Thymus (tissue), 11 donors: Measurements from ENCODE around the gene MAT2A. TPM values are rescaled to one million over a fixed set of nuclear protein-coding genes. Genes with fewer than 3 reads are reported as not detected.
A peak's percentile ranks its signal among the peaks of the same experiment; 100 is the strongest.

Experiments
- DNase-seq, 9 donors: peaks; one replicate each; pipeline ENCODE4 v3.0.0-alpha.2; 2013; ENCODE audit warnings: low spot score in 9 of 9, low read depth in 6 of 9, missing footprints in 1 of 9
- H3K27ac ChIP-seq, 2 donors: one replicate each; pipeline ENCODE4 v1.5.1; 2013; ENCODE audit warnings: control low read depth in 1 of 2, low read depth in 1 of 2, low read length in 1 of 2, mild to moderate bottlenecking in 1 of 2, moderate library complexity in 1 of 2
- H3K27me3 ChIP-seq, 2 donors: one replicate each; pipeline ENCODE4 v1.5.1; 2013; ENCODE audit warnings: low read length in 1 of 2; ENCODE audit not compliant: control insufficient read depth in 2 of 2, insufficient read depth in 1 of 2
- H3K36me3 ChIP-seq, 2 donors: one replicate each; pipeline ENCODE4 v1.5.1; 2013; ENCODE audit warnings: low read length in 1 of 2, mild to moderate bottlenecking in 1 of 2, moderate library complexity in 1 of 2; ENCODE audit not compliant: control insufficient read depth in 2 of 2, insufficient read depth in 2 of 2
- H3K4me1 ChIP-seq, 2 donors: one replicate each; pipeline ENCODE4 v1.5.1; 2013; ENCODE audit warnings: low read length in 2 of 2; ENCODE audit not compliant: control insufficient read depth in 2 of 2, insufficient read depth in 2 of 2
- H3K4me3 ChIP-seq, 2 donors: one replicate each; pipeline ENCODE4 v1.5.1; 2013; ENCODE audit warnings: low read length in 2 of 2, control low read depth in 1 of 2, mild to moderate bottlenecking in 1 of 2
- H3K9me3 ChIP-seq, 2 donors: one replicate each; pipeline ENCODE4 v1.5.1; 2013; ENCODE audit warnings: low read length in 1 of 2, mild to moderate bottlenecking in 1 of 2; ENCODE audit not compliant: control insufficient read depth in 2 of 2, insufficient read depth in 1 of 2
- WGBS: extraction: QIAGEN DNeasy Blood & Tissue Kit; methylation state at CpG from one replicate; pipeline ENCODE4 v1.1.7; 2013; 5-methylcytosine and 5-hydroxymethylcytosine counted together
- polyA plus RNA-seq: library from polyadenylated mRNA; stranded (reverse); fragments of 200-250 nt; gene quantifications from one replicate; pipeline ENCODE4 v1.2.3, GENCODE V29; 2013
- total RNA-seq: library from RNA; stranded (reverse); fragments of 120-200 nt; gene quantifications from one replicate; pipeline ENCODE4 v1.2.4, GENCODE V29; 2013
- donor health status: healthy.

Gene MAT2A
- total and polyA plus RNA-seq, 2 donors: 78.4 to 98.0 TPM

DNA sequence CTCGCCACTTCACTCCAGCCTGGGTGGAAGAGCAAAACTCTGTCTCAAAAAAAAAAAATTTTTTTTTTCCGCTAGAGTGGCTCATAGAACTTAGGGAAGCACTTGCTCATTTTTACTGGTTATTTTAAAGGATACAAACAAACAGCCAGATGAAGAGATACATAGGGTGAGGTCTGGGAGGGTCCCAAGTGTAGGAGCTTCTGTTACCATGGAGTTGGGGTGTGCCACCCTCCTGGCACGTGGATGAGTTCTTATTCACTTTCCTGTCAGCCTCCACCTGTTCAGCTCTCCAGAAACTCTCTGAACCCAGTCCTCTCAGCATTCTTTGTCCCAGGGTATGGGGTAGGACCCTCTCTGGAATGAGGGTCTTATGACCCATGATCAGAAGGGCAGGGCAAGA is 4.9 kb upstream of the MAT2A start:
- Histone ChIP-seq H3K4me1 (peaks cover 7 to 8% of the 10 kb centered on the region in 2 donors), H3K9me3 (no peaks in the 10 kb centered on the region), H3K4me3 (no peak overlapping the region), H3K27me3 (no peaks in the 10 kb centered on the region), H3K36me3 (no peaks in the 10 kb centered on the region), H3K27ac (no peak overlapping the region)
- WGBS: 72% methylated on average over 3 of the region's 3 CpGs
- DNase-seq: no peak

DNA sequence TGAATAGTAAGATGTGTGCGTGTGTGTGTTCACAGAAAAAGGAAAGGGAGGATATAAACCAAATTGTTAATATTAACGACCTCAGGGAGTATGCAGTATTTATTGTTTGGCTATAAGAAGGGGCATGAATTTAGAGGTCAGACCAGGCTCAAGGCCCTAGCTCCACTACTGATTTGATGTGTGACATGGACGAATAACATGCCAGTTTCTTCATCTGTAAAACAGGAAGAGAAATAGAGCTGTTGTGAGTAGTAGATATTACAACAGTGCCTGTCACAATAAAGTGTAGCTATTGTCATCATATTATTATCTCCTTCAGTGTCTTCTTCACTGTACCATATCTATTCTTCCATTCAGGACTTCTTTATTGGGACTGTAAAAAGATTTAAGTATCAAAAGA is 4.1 kb upstream of the MAT2A start:
- WGBS: 77% methylated on average over 3 of the region's 3 CpGs
- H3K9me3 ChIP-seq: no peaks in the 10 kb centered on the region
- no peak for DNase-seq
- H3K36me3 ChIP-seq: no peaks in the 10 kb centered on the region
- H3K4me1 ChIP-seq: peaks cover 8% of the 10 kb centered on the region in 2 donors
- H3K27ac ChIP-seq: no peak overlapping the region
- H3K27me3 ChIP-seq: no peaks in the 10 kb centered on the region
- H3K4me3 ChIP-seq: no peak overlapping the region

DNA sequence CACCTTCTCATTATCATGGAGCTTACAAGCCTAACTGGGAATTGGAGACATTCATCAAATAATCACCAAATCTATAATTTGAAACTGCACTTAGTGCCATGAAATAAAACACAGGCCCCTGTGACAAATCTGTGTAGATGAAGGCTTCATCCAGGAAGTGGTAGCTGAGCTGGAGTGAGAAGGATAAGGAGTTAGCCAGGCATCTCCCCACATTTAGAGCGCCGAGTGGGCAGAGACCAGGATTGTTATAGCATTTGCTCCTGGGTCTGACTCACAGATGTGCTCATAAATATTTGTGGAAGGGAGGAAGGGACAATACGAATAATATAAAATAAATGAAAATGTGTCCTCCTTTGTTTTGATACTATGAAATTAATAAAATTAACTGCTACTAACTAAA is 2.5 kb upstream of the MAT2A start:
- no peak overlapping the region for H3K27ac ChIP-seq
- H3K27me3 ChIP-seq: no peaks in the 10 kb centered on the region
- 94% methylated on average over 3 of the region's 3 CpGs for WGBS
- H3K36me3 ChIP-seq: peaks cover 4 to 11% of the 10 kb centered on the region in 2 donors
- H3K9me3 ChIP-seq: no peaks in the 10 kb centered on the region
- peaks cover 8 to 20% of the 10 kb centered on the region in 2 donors for H3K4me1 ChIP-seq
- no peak for DNase-seq
- H3K4me3 ChIP-seq: no peak overlapping the region

DNA sequence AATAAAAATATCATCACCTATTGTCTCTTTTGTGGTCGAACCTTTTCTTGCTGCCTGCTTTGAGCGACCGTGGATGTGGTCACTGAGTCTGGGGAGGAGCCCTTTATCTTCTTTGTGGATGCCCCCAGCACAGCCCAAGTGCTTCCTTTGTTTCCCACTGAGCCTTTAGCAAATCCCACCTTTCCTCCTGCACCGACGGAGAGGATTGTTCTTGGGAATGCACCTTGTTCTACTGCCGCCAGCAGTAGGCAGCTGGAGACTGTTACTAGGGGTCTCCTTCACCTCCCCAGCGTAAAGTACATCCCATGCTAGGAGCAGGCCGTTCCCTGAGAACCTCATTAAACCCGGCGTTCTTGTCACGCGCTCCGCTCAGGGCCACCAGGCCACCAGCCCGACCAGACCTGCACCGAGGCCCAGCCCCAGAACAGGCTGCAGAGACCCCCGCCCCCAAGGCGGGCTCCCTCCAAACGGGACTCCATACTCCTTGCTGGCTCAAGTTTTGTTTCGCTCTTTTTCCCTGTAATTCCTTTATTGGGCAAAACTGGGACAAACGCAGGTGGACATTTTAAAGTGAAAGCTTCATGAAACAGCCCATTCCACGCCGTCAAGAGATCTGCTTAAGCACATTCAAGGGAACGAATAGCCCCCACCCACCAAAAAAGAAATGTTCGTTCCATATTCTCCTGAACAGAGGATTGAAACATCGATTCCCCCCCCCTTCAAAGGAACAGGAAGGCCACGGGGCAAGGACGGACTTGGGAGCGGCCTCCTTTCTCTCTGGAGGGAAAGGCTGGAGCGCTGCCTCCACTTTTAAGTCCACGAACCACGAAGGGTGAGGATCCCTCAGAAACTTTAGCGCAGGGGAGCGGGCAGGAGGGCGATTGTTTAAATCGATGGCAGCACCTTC is 1.1 kb upstream of the MAT2A start:
- DNase-seq: peak in 8 of 9 donors; percentile 19 to 69 (median 30)
- peaks cover 8 to 23% of the 10 kb centered on the region in 2 donors for H3K4me1 ChIP-seq
- peaks cover 17 to 25% of the 10 kb centered on the region in 2 donors for H3K36me3 ChIP-seq
- no peaks in the 10 kb centered on the region for H3K27me3 ChIP-seq
- WGBS: 1% methylated on average over 35 of the region's 35 CpGs
- peak overlapping the region; percentile 80 to 98 for H3K27ac ChIP-seq
- peak overlapping the region; percentile 65 to 88 for H3K4me3 ChIP-seq
- H3K9me3 ChIP-seq: no peaks in the 10 kb centered on the region

DNA sequence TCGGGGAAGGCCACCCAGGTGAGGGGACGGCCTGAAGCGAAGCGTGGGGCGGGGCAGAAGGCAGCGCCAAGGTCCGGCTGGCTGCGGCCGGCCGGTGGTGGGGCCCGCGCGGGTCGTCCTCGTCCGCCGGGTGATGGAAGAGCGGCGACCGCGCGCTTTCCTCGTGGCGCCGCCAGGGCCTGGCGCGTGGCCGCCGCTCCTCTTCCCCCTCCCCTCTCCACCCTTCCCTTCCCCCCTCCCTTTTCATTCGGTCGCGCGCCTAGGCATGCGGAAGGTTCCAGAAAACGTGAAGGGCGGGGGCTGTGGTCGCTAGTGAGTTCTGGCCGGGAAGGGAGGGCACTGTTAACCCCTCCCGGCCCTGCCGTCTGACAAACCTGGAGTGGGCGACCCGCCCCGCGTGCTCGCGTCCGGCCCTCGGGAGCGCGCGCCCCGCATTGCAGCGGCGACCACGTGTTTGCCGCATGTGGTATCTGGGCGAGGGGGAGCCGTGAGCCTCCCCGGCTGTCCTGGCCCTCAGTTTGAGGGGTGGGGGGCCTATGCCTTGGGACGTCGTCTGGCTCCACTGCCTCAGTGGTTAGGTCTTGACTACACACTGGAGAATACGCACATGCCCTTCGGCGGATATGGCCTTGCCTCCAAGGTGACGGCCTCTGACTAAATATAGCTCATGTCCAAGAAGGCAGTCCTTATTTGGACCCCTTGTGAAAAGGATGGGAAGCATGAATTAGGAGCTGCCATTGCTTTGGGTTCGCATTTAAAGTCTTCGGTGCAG is 579 bp downstream of the MAT2A start:
- WGBS: under 1% methylated on average over 67 of the region's 67 CpGs
- Histone ChIP-seq H3K9me3 (no peaks in the 10 kb centered on the region), H3K27ac (peak overlapping the region; percentile 92 to 96), H3K4me3 (peak overlapping the region; percentile 65 to 88), H3K36me3 (peaks cover 19 to 42% of the 10 kb centered on the region in 2 donors), H3K4me1 (peaks cover 8 to 23% of the 10 kb centered on the region in 2 donors), H3K27me3 (no peaks in the 10 kb centered on the region)
- peak; percentile 51 to 86 (median 71) for DNase-seq

DNA sequence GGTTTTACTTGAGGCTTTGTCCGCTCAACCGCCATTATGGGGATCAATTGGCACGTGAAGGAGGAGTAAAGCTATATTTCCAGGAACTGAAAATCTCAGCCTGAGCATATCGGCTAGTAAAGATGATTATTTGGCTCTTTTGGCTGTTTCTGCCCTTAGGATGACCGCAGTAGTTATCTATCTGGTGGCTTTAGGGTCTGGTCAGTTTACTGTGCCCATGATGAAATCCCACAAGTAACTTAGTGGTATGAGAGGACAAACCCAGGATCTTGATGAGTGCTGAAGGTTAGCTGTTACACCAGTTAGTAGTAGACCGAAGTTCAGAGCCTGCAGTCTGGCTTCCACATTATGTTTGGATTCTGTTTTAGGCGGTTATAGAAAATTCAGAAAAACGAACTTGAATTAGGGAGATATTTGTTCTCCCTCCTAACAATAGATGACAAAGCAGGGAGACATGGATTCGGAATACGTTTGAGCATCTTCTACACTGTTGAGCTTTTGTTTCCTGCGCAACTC is 1.2 kb downstream of the MAT2A start:
- no peak for DNase-seq
- H3K9me3 ChIP-seq: no peaks in the 10 kb centered on the region
- H3K36me3 ChIP-seq: peaks cover 21 to 48% of the 10 kb centered on the region in 2 donors
- H3K4me3 ChIP-seq: peak overlapping the region; percentile 65 to 88
- 3% methylated on average over 11 of the region's 11 CpGs for WGBS
- H3K4me1 ChIP-seq: peaks cover 8 to 23% of the 10 kb centered on the region in 2 donors
- H3K27me3 ChIP-seq: no peaks in the 10 kb centered on the region
- peak overlapping the region; percentile 59 to 72 for H3K27ac ChIP-seq

DNA sequence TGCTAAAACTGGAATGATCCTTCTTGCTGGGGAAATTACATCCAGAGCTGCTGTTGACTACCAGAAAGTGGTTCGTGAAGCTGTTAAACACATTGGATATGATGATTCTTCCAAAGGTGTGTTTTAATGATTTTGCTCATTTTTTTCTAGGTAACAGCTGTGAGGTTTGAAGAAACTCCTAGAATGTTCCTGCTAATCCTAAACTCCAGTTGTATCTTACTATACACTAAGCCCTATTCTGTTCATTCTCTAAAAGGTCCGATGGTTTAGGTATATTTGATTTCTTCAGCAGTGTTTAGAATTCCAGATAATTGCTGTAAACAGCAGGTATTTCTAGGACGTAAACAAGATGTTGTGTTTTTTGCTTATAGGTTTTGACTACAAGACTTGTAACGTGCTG is 2.3 kb downstream of the MAT2A start:
- Histone ChIP-seq H3K27me3 (no peaks in the 10 kb centered on the region), H3K9me3 (no peaks in the 10 kb centered on the region), H3K27ac (no peak overlapping the region), H3K4me1 (peaks cover 8 to 23% of the 10 kb centered on the region in 2 donors), H3K4me3 (peak overlapping the region; percentile 65 to 88), H3K36me3 (peaks cover 28 to 59% of the 10 kb centered on the region in 2 donors)
- DNase-seq: no peak
- 57% methylated on average over 4 of the region's 4 CpGs for WGBS

DNA sequence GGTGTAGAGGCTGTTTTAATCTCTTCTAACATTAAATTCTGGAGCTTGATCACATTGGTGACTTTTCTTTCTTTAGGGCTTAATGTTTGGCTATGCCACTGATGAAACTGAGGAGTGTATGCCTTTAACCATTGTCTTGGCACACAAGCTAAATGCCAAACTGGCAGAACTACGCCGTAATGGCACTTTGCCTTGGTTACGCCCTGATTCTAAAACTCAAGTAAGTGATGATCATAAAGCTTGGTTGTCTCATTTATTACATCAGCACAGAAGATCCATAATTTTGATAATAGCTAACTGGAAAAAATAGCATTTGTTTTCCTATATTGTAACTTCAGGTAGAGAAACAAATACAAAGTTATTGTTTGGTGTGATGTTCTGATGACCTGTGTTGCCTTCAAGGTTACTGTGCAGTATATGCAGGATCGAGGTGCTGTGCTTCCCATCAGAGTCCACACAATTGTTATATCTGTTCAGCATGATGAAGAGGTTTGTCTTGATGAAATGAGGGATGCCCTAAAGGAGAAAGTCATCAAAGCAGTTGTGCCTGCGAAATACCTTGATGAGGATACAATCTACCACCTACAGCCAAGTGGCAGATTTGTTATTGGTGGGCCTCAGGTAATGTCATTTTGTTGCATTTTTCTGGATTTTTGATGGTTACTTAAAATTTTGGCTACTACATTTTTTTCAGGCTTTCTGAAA is 2.9 kb downstream of the MAT2A start:
- H3K36me3 ChIP-seq: peaks cover 31 to 64% of the 10 kb centered on the region in 2 donors
- no peak overlapping the region for H3K27ac ChIP-seq

More for the DNA sequence above, 2.9 kb downstream of the MAT2A start:
- no peak for DNase-seq
- H3K27me3 ChIP-seq: no peaks in the 10 kb centered on the region
- WGBS: 90% methylated on average over 5 of the region's 5 CpGs
- H3K4me3 ChIP-seq: no peak overlapping the region
- H3K4me1 ChIP-seq: peaks cover 8 to 23% of the 10 kb centered on the region in 2 donors
- H3K9me3 ChIP-seq: no peaks in the 10 kb centered on the region
